Tibial nerve (tissue), 4 donors: ENCODE results near the gene KEAP1. TPM values are rescaled to one million over a fixed set of nuclear protein-coding genes. Genes with fewer than 3 reads are reported as not detected.
"Not testable (repeated sequence)": the region's sequence is repeated elsewhere in the genome, so short reads cannot be mapped to it uniquely, and the experiment has no call there.

Experiments used
- DNase-seq, 2 donors: peaks; one replicate each; pipeline ENCODE4 v3.0.0-alpha.2; 2019; ENCODE audit warnings: low spot score in 2 of 2
- H3K27ac ChIP-seq, 4 donors: fragments of 200-600 bp; sonication (generic) in 3 of 4; one replicate each; pipeline ENCODE4 v1.5.1; 2017 to 2019; ENCODE audit warnings: mild to moderate bottlenecking in 1 of 4
- H3K27me3 ChIP-seq, 2 donors: fragments of 200-600 bp; sonication (generic) in 1 of 2; one replicate each; pipeline versions ENCODE4 v1.5.1 to v1.6.0; 2017 to 2019
- H3K36me3 ChIP-seq, 3 donors: fragments of 200-600 bp; sonication (generic); one replicate each; pipeline ENCODE4 v1.5.1; 2018 to 2019
- H3K4me1 ChIP-seq, 4 donors: fragments of 200-600 bp; sonication (generic) in 3 of 4; one replicate each; pipeline ENCODE4 v1.5.1; 2017 to 2019
- H3K4me3 ChIP-seq, 4 donors: fragments of 200-600 bp; sonication (generic) in 3 of 4; one replicate each; pipeline ENCODE4 v1.5.1; 2017 to 2019; ENCODE audit warnings: mild to moderate bottlenecking in 1 of 4, moderate library complexity in 1 of 4
- H3K9me3 ChIP-seq, 4 donors: fragments of 200-600 bp; sonication (generic) in 3 of 4; one replicate each; pipeline ENCODE4 v1.5.1; 2017 to 2019
- CTCF ChIP-seq, 5 experiments: fragments of 200-600 bp in 3 of 5; fragments of 450-650 bp in 2 of 5; sonication (generic) in 3 of 5; IDR thresholded peaks; one replicate each; pipeline ENCODE4 v1.5.1; 2016 to 2019; ENCODE audit warnings: antibody characterized with exemption in 5 of 5, mild to moderate bottlenecking in 3 of 5, moderate library complexity in 2 of 5
- EP300 ChIP-seq, 2 donors: sonication (generic); formaldehyde crosslinking; IDR thresholded peaks; one replicate each; pipeline ENCODE4 v1.6.1; 2017; ENCODE audit warnings: antibody characterized with exemption in 2 of 2, mild to moderate bottlenecking in 1 of 2
- POLR2A ChIP-seq, 2 donors: fragments of 450-650 bp; IDR thresholded peaks; one replicate each; pipeline ENCODE4 v1.6.1; 2017; ENCODE audit warnings: antibody characterized with exemption in 2 of 2, mild to moderate bottlenecking in 2 of 2, moderate library complexity in 2 of 2
- WGBS, 2 donors: methylation state at CpG; one replicate each; pipeline ENCODE4 v1.1.5; 2018; 5-methylcytosine and 5-hydroxymethylcytosine counted together
- total RNA-seq, 4 donors: library from RNA; depleted of rRNA; stranded (reverse); fragments of >200 nt; gene quantifications; one replicate each; pipeline ENCODE4 v1.1.0, GENCODE V29; 2016

Gene KEAP1
- total RNA-seq, 4 donors from 2014 or later, result 45.4 to 52.4 (median 50.7) TPM

- H3K27ac ChIP-seq, result no peak overlapping the region
- H3K4me1 ChIP-seq, result peaks cover 0 to 11% (median 5%) of the 10 kb centered on the region in 4 donors
- H3K4me3 ChIP-seq, result no peak overlapping the region
- H3K36me3 ChIP-seq, result peaks cover 0 to 41% (median 0%) of the 10 kb centered on the region in 3 donors
- H3K9me3 ChIP-seq, result no peaks in the 10 kb centered on the region
- no peaks in the 10 kb centered on the region for H3K27me3 ChIP-seq
- DNase-seq, result no peak
- 72 to 76% methylated on average over 5 of the region's 5 CpGs for WGBS, 2 donors
- TF ChIP-seq POLR2A (IDR thresholded peaks at IDR 0.05) (no peak), CTCF (IDR thresholded peaks at IDR 0.05) (no peak), EP300 (IDR thresholded peaks at IDR 0.05) (no peak)
These were observed 38.7 kb downstream of the KEAP1 start for GRCh38 chr19:10464456-10464855.

GRCh38 chr19:10462557-10462956, 40.6 kb downstream of the KEAP1 start:
- WGBS, 2 donors, result 94% methylated on average over 4 of the region's 4 CpGs

GRCh38 chr19:10462042-10462441, 41.1 kb downstream of the KEAP1 start:
- DNase-seq, H3K27ac ChIP-seq, H3K27me3 ChIP-seq, H3K4me3 ChIP-seq, H3K9me3 ChIP-seq: not testable (repeated sequence)
- Histone ChIP-seq H3K36me3 (peaks cover 0 to 30% (median 3%) of the 10 kb centered on the region in 3 donors), H3K4me1 (peaks cover 0 to 11% (median 5%) of the 10 kb centered on the region in 4 donors)
- 92 to 93% methylated on average over 15 of the region's 15 CpGs for WGBS, 2 donors

More at GRCh38 chr19:10462557-10462956, 40.6 kb downstream of the KEAP1 start:
- H3K36me3 ChIP-seq, result peaks cover 0 to 35% (median 3%) of the 10 kb centered on the region in 3 donors
- no peaks in the 10 kb centered on the region for H3K9me3 ChIP-seq
- no peak overlapping the region for H3K4me3 ChIP-seq
- H3K4me1 ChIP-seq, result peaks cover 0 to 11% (median 5%) of the 10 kb centered on the region in 4 donors
- no peak for DNase-seq
- no peaks in the 10 kb centered on the region for H3K27me3 ChIP-seq
- no peak for TF ChIP-seq EP300 (IDR thresholded peaks at IDR 0.05)
- TF ChIP-seq POLR2A (IDR thresholded peaks at IDR 0.05), result no peak
- no peak for TF ChIP-seq CTCF (IDR thresholded peaks at IDR 0.05)
- no peak overlapping the region for H3K27ac ChIP-seq

GRCh38 chr19:10461047-10461949, 41.9 kb downstream of the KEAP1 start:
- peak overlapping the region; percentile 13 to 50 (median 24) for H3K4me3 ChIP-seq
- peak; percentile 90 to 96 for DNase-seq
- WGBS, 2 donors, result 4 to 9% methylated on average over 28 to 44 of the region's 45 CpGs
- peaks cover 0 to 11% (median 5%) of the 10 kb centered on the region in 4 donors for H3K4me1 ChIP-seq
- H3K36me3 ChIP-seq, result peaks cover 0 to 22% (median 3%) of the 10 kb centered on the region in 3 donors
- no peaks in the 10 kb centered on the region for H3K27me3 ChIP-seq
- TF ChIP-seq EP300 (IDR thresholded peaks at IDR 0.05) (no peak), CTCF (IDR thresholded peaks at IDR 0.05) (no peak), POLR2A (IDR thresholded peaks at IDR 0.05) (no peak)
- no peak overlapping the region for H3K27ac ChIP-seq
- no peaks in the 10 kb centered on the region for H3K9me3 ChIP-seq

GRCh38 chr19:10460714-10461046, 42.5 kb downstream of the KEAP1 start:
- Histone ChIP-seq H3K36me3 (peaks cover 0 to 17% (median 3%) of the 10 kb centered on the region in 3 donors), H3K4me1 (peaks cover 0 to 11% (median 5%) of the 10 kb centered on the region in 4 donors), H3K4me3 (peak overlapping the region in 1 of 4 donors; percentile 50), H3K27me3 (no peaks in the 10 kb centered on the region), H3K9me3 (no peaks in the 10 kb centered on the region), H3K27ac (no peak overlapping the region)
- no peak for DNase-seq
- TF ChIP-seq POLR2A (IDR thresholded peaks at IDR 0.05) (no peak), CTCF (IDR thresholded peaks at IDR 0.05) (no peak), EP300 (IDR thresholded peaks at IDR 0.05) (no peak)
- 46 to 47% methylated on average over 6 to 8 of the region's 8 CpGs for WGBS, 2 donors

- not testable (repeated sequence) for H3K4me3 ChIP-seq, H3K27me3 ChIP-seq, DNase-seq, H3K36me3 ChIP-seq, H3K9me3 ChIP-seq, H3K27ac ChIP-seq
- WGBS, 2 donors, result 82 to 86% methylated on average over 7 of the region's 7 CpGs
- peaks cover 0 to 11% (median 5%) of the 10 kb centered on the region in 4 donors for H3K4me1 ChIP-seq
These were observed 44.4 kb downstream of the KEAP1 start for GRCh38 chr19:10458733-10459132.
